Measurements from ENCODE around the gene TMPRSS5.
"Not testable (repeated sequence)": the region's sequence is repeated elsewhere in the genome, so short reads cannot be mapped to it uniquely, and the experiment has no call there.

The TMPRSS5 gene

GRCh38 chr11:113710989-113711388 lies 4.9 kb upstream of the TMPRSS5 start:
- no peak for DNase-seq
- peaks cover 0 to 27% (median 0%) of the 10 kb centered on the region in 3 donors for H3K36me3 ChIP-seq
- no peak overlapping the region for H3K27ac ChIP-seq
- no peak overlapping the region for H3K4me3 ChIP-seq
- intact Hi-C loops (cut with DNase I; ENCODE audit: low total_unique reads) = no loop called here
- H3K4me1 ChIP-seq = no peaks in the 10 kb centered on the region
- H3K27me3 ChIP-seq = no peaks in the 10 kb centered on the region
- TF ChIP-seq, protein P1, sequence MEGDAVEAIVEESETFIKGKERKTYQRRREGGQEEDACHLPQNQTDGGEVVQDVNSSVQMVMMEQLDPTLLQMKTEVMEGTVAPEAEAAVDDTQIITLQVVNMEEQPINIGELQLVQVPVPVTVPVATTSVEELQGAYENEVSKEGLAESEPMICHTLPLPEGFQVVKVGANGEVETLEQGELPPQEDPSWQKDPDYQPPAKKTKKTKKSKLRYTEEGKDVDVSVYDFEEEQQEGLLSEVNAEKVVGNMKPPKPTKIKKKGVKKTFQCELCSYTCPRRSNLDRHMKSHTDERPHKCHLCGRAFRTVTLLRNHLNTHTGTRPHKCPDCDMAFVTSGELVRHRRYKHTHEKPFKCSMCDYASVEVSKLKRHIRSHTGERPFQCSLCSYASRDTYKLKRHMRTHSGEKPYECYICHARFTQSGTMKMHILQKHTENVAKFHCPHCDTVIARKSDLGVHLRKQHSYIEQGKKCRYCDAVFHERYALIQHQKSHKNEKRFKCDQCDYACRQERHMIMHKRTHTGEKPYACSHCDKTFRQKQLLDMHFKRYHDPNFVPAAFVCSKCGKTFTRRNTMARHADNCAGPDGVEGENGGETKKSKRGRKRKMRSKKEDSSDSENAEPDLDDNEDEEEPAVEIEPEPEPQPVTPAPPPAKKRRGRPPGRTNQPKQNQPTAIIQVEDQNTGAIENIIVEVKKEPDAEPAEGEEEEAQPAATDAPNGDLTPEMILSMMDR (IDR thresholded peaks at IDR 0.05) = no peak
- peaks cover 3 to 24% (median 9%) of the 10 kb centered on the region in 3 donors for H3K9me3 ChIP-seq

DNA sequence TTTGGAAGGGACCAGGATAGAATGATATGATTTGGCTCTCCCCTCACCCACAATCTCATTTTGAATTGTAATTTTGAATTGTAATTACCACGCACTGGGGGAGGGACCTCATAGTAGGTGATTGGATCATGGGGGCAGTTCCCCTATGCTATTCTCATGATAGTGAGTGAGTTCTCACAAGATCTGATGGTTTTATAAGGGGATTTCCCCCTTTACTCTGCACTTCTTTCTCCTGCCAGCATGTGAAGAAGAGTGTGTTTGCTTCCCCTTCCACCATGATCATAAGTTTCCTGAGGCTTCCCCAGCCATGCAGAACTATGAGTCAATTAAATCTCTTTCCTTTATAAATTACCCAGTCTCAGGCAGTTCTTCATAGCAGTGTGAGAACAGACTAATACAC lies 2.6 kb downstream of the TMPRSS5 start:
- H3K4me3 ChIP-seq; H3K27ac ChIP-seq; H3K9me3 ChIP-seq; H3K4me1 ChIP-seq; intact Hi-C loops (cut with DNase I; ENCODE audit: low total_unique reads); H3K36me3 ChIP-seq; DNase-seq; H3K27me3 ChIP-seq: not testable (repeated sequence)

- TF ChIP-seq, protein P1 (IDR thresholded peaks at IDR 0.05) = no peak
- intact Hi-C loops (cut with DNase I; ENCODE audit: low total_unique reads) = no loop called here
- Histone ChIP-seq H3K27me3 (no peaks in the 10 kb centered on the region), H3K27ac (no peak overlapping the region), H3K36me3 (peaks cover 0 to 8% (median 0%) of the 10 kb centered on the region in 3 donors), H3K4me3 (no peak overlapping the region), H3K9me3 (no peaks in the 10 kb centered on the region), H3K4me1 (no peaks in the 10 kb centered on the region)
- DNase-seq = no peak
Measured at GRCh38 chr11:113701491-113701890, 4.6 kb downstream of the TMPRSS5 start.

DNA sequence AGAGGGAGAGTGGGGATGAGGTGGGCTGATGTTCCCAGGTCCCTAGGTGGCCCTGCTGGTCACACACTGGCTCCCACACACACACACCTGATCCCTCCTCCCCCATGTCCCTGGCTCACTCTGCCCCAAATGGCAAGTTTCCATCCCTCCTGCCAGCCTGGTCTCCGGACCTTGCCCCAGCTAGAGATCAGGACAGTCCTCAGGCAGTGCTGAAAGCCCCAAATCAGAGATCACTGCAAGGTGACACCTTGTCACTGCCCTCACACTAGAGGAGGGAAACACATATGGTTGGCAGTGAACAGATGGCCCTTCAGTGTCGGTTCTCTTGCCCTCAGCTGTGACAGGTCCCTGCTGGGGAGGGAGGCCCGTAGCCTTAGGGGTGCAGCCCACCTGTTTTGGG lies 7.6 kb downstream of the TMPRSS5 start:
- TF ChIP-seq, protein P1 (IDR thresholded peaks at IDR 0.05) = no peak
- intact Hi-C loops (cut with DNase I; ENCODE audit: low total_unique reads) = no loop called here
- H3K9me3 ChIP-seq = no peaks in the 10 kb centered on the region
- peaks cover 0 to 32% (median 4%) of the 10 kb centered on the region in 3 donors for H3K36me3 ChIP-seq
- no peak overlapping the region for H3K4me3 ChIP-seq
- no peak for DNase-seq
- H3K27ac ChIP-seq = no peak overlapping the region
- no peaks in the 10 kb centered on the region for H3K4me1 ChIP-seq
- no peaks in the 10 kb centered on the region for H3K27me3 ChIP-seq

DNA sequence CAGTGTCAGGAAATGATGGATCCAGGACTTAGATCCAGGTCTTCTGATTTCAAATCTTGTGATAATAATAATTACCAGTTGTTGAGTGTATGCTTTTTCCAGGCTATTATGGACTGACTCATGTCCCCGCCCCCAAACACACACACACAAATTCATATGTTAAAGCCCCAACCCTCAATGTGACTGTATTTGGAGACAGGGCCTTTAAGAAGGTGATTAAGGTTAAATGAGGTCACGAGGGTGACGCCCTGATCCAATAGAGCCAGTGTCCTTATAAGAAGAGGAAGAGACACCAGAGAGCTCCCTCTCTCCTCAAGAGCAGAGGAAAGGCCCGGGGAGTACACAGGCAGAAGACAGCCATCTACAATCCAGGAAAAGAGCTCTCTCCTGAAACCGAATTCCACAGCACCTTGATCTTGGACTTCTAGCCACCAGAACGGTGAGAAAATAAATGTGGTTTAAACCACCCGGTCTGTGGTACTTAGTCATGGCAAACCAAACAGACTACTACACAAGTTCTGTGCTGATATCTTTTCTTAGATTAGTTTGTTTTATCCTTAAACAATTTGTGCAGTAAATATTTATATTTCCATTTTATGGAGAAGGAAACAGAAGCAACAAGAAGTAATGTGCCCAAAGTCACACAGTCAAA lies 8.2 kb downstream of the TMPRSS5 start:
- TF ChIP-seq, protein P1 (IDR thresholded peaks at IDR 0.05) = no peak
- H3K27ac ChIP-seq = no peak overlapping the region
- peaks cover 0 to 32% (median 4%) of the 10 kb centered on the region in 3 donors for H3K36me3 ChIP-seq
- no peaks in the 10 kb centered on the region for H3K27me3 ChIP-seq
- no peak overlapping the region for H3K4me3 ChIP-seq
- intact Hi-C loops (cut with DNase I; ENCODE audit: low total_unique reads) = no loop called here
- no peaks in the 10 kb centered on the region for H3K9me3 ChIP-seq
- no peaks in the 10 kb centered on the region for H3K4me1 ChIP-seq
- no peak for DNase-seq

DNA sequence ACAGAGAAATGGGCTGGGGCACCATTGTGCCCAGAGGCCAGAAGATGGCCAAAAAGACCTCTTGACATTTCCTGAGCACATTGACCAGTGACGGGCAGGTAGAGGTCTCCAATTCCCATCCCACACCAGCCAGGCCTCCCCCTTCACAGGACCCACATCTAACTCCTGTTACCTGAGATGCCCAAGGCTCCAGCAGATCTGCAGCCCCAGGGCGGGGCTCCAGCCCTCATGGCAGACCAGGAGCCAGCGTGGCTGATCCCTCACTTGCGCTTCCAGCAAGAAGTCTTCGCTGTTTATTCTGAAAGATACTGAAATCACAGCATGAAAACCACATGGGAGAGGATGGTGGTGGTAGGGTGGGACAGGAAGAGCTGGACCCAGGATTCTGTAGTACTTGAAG lies 9.0 kb downstream of the TMPRSS5 start:
- Histone ChIP-seq H3K9me3 (no peaks in the 10 kb centered on the region), H3K27me3 (no peaks in the 10 kb centered on the region), H3K27ac (no peak overlapping the region), H3K36me3 (peaks cover 0 to 32% (median 4%) of the 10 kb centered on the region in 3 donors), H3K4me1 (no peaks in the 10 kb centered on the region), H3K4me3 (no peak overlapping the region)
- no peak for DNase-seq
- intact Hi-C loops (cut with DNase I; ENCODE audit: low total_unique reads) = no loop called here
- TF ChIP-seq, protein P1 (IDR thresholded peaks at IDR 0.05) = no peak

Measured in tibial artery (tissue), 4 donors.